NCI-H526 treated with DMSO at 0.1 percent for 48 hours (cell line): ENCODE measurements around the gene RASA3.

Source experiments
- DNase-seq: peaks from one replicate; lab custom pipeline; 2025; lab: John Stamatoyannopoulos, UW

RASA3 gene

GRCh38 chr13:114019367-114019766, 113.1 kb downstream of the RASA3 start:
- no peak for DNase-seq

GRCh38 chr13:114018461-114019055, 113.9 kb downstream of the RASA3 start:
- no peak for DNase-seq

- no peak for DNase-seq
These were observed 114.5 kb downstream of the RASA3 start for GRCh38 chr13:114017966-114018365.

- DNase-seq, result no peak
These were observed 115.3 kb downstream of the RASA3 start for GRCh38 chr13:114017028-114017630.

GRCh38 chr13:114016321-114017027, 115.9 kb downstream of the RASA3 start:
- no peak for DNase-seq

- DNase-seq, result no peak
These were observed 116.5 kb downstream of the RASA3 start for GRCh38 chr13:114015969-114016295.

- no peak for DNase-seq
These were observed 117.1 kb downstream of the RASA3 start for GRCh38 chr13:114015111-114015968.

- no peak for DNase-seq
These were observed 118.3 kb downstream of the RASA3 start for GRCh38 chr13:114013952-114014629.

- no peak for DNase-seq
These were observed 119.1 kb downstream of the RASA3 start for GRCh38 chr13:114013336-114013735.

GRCh38 chr13:114012921-114013320, 119.5 kb downstream of the RASA3 start:
- no peak for DNase-seq

- DNase-seq, result no peak
These were observed 120.3 kb downstream of the RASA3 start for GRCh38 chr13:114012141-114012540.

- DNase-seq, result no peak
These were observed 121.2 kb downstream of the RASA3 start for GRCh38 chr13:114011226-114011625.

GRCh38 chr13:114010401-114011101, 121.9 kb downstream of the RASA3 start:
- no peak for DNase-seq

GRCh38 chr13:114009590-114010400, 122.6 kb downstream of the RASA3 start:
- DNase-seq, result no peak

- no peak for DNase-seq
These were observed 123.3 kb downstream of the RASA3 start for GRCh38 chr13:114008964-114009589.

- no peak for DNase-seq
These were observed 124.9 kb downstream of the RASA3 start for GRCh38 chr13:114007566-114007965.

GRCh38 chr13:114005206-114005724, 127.2 kb downstream of the RASA3 start:
- DNase-seq, result no peak

- no peak for DNase-seq
These were observed 127.8 kb downstream of the RASA3 start for GRCh38 chr13:114004420-114005205.

GRCh38 chr13:114002771-114003321, 129.6 kb downstream of the RASA3 start:
- no peak for DNase-seq
